SK-MEL-5 (cell line): ENCODE results near the gene SHISA7. TPM values are rescaled to one million over a fixed set of nuclear protein-coding genes. Genes with fewer than 3 reads are reported as not detected.
A peak's percentile ranks its signal among the peaks of the same experiment; 100 is the strongest.
"Not testable (repeated sequence)": the region's sequence is repeated elsewhere in the genome, so short reads cannot be mapped to it uniquely, and the experiment has no call there.

Experiments used
- DNase-seq: peaks from one replicate; pipeline ENCODE4 v3.0.0-alpha.2; 2016; ENCODE audit warnings: low read depth, low spot score
- in situ Hi-C: cut with HindIII; loops from 2 replicates; pipeline ENCODE4 v1.10.0; 2016; ENCODE audit warnings: low sequenced_read_pairs, high pct_unique_total_duplicates, low pct_unique_long_range_greater_than_20kb
- total RNA-seq: library from RNA; depleted of rRNA; stranded (reverse); fragments of >200 nt; shearing (Covaris generic); gene quantifications from 2 replicates; pipeline ENCODE4 v1.2.3, GENCODE V29; 2014

SHISA7 gene
- total RNA-seq, 1 experiment from 2014 or later, result not detected

DNA sequence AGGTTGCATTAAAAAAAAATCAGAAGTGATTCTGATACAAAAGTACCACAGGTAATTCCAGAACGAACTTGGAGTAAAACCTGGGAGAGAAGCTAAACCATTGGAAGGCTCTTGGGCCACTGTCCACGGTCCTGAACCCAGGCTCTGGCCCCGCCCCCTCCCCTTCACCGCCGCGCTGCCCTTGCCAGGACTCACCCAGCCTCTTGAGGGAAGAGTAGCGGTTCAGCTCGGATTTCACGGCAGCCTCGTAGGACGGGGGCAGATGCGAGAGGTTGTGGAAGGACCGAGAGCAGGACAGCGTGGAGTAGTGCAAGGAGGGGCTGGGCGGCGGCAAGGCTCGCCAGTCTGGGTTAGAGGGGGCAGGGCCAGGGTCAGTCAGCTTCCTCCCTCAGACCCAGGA, 5.7 kb downstream of the SHISA7 start:
- DNase-seq, result peak; percentile 70
- in situ Hi-C loops, result no loop called here

DNA sequence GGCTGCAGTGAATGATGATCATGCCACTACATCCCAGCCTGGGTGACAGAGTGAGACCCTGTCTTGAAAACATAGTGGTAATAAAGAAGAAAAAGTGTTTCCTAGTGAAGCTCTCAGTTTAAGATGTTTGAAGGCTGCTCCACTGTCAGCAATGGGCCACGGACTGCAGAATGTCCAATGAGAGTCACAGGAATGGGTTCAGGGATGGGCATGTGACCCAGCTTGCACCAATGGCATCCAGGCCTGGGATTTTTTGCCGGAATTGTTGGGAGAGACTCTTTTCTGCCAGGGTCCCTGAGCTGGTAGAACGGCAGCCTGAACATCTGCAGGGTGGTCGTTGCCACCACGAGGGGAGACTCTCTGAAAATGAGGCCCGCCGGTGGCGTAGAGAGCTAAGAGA, 6.3 kb downstream of the SHISA7 start:
- in situ Hi-C loops, result no loop called here
- no peak for DNase-seq

DNA sequence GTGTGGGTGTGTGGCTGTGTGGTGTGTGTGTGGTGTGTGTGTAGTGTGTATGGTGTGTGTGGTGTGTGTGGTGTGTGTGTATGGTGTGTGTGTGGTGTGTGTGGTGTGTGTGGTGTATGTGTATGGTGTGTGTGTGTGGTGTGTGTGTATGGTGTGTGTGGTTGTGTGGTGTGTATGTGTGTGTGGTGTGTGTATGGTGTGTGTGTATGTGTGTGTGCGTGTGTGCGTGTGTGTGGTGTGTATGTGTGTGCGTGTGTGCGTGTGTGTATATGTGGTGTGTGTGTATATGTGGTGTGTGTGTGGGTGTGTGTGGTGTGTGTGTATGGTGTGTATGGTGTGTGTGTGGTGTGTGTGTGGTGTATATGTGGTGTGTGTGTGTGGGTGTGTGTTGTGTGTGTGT, 8.1 kb downstream of the SHISA7 start:
- in situ Hi-C loops, result no loop called here

DNA sequence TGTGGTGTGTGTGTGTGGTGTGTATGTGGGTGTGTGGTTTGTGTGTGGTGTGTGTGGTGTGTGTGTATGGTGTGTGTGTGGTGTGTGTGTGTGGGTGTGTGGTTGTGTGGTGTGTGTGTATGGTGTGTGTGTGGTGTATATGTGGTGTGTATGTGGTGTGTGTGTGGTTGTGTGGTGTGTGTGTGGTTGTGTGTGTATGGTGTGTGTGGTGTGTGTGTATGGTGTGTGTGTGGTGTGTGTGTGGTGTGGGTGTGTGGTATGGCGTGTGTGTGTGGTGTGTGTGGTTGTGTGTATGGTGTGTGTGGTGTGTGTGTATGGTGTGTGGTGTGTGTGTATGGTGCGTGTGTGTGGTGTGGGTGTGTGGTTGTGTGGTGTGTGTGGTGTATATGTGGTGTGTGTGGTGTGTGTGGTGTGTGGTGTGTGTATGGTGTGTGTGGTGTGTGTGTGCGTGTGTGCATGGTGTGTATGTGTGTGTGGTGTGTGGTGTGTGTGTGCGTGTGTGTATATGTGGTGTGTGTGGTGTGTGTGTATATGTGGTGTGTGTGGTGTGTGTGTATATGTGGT, 8.7 kb downstream of the SHISA7 start:
- in situ Hi-C loops, result no loop called here
- DNase-seq, result no peak

More for the DNA sequence above, 8.1 kb downstream of the SHISA7 start:
- no peak for DNase-seq

DNA sequence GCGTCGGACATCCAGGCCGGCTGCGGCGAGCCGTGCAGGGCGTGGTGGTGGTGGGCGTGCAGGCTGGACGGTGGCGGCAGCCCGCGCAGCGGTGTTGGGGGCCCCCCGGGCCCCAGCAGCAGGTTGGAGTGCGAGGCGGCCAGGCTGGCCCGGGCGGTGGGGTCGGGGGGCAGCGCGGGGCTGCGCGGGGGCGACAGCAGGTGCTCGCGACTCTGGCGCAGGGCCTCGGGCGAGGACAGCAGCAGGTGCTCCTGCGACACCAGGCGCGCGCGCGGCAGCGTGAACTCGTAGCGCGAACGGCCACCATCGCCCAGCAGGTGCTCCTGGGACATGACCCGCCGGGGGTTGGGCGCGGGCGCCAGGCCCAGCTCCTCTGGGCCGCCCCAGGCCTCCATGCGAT, 9.8 kb downstream of the SHISA7 start:
- no peak for DNase-seq
- in situ Hi-C loops, result no loop called here

DNA sequence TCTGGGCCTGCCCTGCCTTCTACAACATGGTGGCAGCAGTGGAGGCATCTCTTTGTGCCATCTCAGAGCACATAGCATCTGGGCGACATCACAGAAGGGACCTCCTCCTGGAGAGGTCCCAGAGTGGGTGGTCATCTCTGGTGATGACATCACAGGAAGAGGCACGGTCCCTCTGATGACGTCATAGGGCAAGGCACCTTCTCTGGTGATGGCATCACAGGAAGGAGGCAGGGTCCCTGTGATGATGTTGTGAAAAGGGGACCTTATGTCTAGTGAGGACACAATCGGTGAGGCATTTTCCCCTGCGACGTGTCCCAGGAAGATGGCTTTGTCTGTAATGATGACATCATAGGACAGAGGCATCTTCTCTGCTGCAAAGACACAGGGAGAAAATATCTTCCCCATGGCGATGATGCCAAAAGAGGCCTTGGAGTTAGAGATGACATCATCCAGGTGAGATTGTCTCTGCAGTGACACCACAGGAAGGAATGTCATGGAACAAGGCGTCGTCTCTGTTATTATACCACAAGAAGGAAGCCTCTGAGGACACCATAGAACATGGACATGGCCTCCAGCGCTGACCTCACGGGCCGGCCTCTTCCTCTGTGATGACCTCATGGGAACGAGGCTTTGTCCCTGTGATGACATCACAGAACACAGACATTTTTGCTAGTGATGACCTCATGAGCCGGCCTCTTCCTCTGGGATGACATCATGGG, 10.7 kb downstream of the SHISA7 start:
- DNase-seq, result no peak
- in situ Hi-C loops, result no loop called here

DNA sequence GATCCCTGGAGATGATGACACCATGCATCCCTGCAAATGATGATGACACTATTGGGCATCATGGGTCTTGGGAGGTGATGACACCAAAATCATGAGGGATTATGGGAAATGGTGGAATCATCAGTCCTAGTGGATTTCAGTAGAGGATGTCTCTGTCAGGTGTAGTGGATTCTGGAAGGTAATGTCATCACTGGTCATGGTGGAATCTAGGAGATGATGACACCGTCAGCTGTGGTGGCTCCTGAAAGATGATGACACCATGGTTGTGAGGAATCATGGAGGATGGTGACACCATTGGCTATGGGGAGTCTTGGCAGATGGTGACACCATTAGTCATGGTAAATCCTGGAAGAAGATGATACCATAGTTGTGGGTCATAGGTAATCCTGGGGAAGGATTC, 11.9 kb downstream of the SHISA7 start:
- in situ Hi-C loops, result no loop called here
- no peak for DNase-seq

DNA sequence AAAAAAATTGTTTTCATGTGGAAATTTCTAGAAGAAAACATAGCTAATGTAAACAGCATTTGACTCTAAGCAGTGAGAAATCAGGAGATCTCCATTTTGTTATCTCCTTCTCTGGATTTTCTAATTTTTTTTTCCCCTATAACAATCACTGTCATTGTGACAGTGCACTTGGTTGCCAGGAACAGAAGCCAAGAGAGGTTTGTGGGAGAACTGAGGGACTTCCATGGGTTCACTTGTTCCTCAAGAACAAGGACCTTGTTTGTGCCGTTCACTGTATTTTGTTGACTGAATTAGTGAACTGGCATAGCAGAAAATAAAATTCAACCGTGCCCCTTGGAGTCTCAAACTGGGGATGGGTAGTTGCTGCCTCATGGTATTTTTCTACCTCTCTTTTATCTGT, 17.1 kb downstream of the SHISA7 start:
- in situ Hi-C loops, result no loop called here
- peak; percentile 92 for DNase-seq

DNA sequence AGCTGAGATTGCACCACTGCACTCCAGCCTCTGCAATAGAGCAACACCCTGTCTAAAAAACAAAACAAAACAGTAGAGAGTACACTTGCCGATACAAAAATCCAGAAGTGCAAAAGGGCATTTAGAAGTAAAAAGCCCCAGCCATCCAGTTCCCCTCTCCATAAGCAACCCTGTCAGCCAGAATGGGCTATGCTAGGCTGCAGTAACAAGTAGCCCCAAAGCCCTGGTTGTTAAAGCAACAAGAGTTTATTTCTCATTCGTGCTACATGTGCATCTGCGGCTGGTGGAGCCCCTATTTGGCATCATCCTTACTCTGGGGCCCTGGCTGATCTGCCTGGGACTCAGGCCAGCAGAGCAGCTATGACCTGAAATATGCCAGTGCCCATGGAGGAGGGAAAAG, 18.6 kb downstream of the SHISA7 start:
- no peak for DNase-seq
- in situ Hi-C loops, result no loop called here

DNA sequence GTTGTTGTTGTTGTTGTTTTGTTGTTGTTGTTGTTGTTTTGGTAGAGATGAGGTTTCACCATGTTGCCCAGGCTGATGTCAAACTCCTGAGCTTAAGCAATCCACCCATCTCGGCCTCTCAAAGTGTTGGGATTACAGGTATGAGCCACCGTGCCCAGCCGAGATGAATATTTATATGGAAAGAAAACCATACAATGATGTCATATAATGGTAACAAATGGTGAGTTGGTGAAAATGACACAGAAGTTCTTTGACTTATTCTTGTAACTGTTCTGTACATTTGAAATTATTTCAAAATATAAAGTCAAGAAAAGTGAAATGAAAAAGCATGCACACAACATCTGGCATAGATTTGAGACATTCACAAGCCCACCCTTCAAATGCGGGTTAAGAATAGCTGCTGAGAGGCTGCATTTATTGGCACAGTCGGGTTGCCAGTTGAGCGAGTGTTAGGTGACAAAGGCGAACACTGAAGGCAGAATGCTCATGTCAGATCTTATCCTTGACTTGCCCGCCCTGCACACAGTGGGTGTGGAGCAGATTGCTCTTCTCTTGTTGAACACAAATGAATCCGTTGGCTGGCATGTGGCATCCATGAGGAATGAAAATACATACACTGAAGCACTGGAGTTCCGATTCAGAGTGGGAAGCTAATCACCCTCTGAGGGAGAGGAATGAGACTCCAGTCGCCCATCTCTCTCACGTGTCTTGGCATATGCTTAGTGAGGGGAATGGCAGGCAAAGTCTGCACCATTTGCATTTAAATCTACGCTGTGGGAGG, 19.7 kb downstream of the SHISA7 start:
- in situ Hi-C loops, result no loop called here
- no peak for DNase-seq

DNA sequence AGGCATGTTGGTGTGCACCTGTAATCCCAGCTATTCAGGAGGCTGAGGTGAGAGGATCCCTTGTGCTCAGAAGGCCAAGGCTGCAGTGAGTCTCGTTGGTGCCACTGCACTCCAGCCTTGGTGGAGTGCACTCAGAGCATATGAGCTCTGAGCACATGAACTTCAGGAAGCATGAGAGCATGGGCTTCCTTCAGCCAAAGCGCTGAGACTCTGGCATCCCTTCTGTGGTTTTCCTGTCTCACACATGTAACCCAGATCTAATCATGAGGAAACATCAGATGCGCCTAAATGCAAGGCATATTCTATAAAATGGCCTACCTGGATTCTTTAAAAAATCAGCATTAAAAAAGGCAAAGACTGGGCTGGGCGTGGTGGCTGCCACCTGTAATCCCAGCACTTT, 21.8 kb downstream of the SHISA7 start:
- DNase-seq, in situ Hi-C loops: not testable (repeated sequence)

DNA sequence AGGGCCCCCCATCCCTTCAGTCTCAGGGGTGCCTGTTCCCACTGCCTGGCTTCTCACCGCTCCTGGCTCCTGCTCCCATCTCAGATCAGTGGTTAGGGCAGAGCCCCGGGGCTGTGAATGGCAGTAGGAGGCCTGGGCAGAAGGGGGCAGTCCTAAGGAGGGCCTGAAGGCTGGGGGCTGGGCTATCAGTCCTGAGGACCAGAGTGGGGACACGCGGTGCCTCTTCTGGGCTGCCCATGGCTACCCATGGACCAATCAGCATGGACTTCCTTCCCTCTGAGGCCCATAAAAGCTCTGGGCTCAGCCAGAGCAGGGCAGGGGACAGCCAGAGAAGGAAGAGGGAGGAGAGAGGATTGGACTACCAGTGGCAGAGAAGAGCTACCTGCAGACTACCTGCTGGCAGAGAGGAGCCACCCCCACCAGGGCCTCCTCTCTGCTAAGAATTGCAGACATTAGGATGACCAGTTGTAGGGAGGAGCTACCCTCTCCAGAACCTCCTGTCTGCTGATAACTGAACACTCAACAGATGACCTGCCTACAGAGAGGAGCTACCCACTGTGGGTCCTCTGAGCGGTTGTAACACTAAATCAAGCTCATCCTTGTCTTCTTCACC, 23.4 kb downstream of the SHISA7 start:
- in situ Hi-C loops, result no loop called here

DNA sequence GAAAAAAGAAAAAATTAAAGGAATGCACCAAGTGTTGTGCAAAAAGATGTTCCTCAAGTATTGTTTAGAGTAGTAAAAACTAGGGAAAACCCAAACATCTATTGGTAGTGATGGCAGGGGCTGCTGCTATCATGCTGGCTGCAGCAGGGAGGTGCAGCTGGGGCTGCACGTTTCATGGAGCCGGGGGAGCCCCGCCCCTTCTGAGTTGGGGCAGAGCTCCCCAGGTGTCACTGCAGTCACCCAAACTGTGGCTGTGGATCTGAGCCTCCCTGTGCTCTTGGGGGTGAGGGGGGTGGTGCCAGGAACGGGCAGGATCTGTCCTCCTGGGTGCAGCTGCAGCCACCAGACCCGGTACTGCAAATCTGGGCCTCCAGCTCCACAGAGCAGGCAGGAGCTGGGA, 24.0 kb downstream of the SHISA7 start:
- DNase-seq, result no peak
- in situ Hi-C loops, result no loop called here

More for the DNA sequence above, 23.4 kb downstream of the SHISA7 start:
- DNase-seq, result no peak

DNA sequence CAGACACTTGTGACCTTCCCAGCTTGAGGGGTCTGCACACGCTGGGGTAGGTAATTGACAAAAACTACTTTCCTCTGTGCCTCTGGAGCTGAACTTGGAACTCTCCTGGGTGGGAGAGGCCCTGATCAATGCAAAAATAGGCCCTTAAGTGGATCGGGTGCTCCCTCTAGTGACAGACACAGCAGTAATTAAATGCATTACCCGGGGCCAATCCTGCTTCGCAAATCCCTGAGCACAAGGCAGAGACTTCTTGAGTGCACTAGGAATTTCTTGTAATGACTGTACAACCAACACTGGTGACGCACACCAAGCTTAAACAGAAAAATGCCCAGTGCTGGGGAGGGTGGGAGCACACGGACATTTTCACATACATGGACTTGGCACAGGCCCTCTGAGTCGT, 24.9 kb downstream of the SHISA7 start:
- DNase-seq, result peak; percentile 88
- in situ Hi-C loops, result no loop called here

DNA sequence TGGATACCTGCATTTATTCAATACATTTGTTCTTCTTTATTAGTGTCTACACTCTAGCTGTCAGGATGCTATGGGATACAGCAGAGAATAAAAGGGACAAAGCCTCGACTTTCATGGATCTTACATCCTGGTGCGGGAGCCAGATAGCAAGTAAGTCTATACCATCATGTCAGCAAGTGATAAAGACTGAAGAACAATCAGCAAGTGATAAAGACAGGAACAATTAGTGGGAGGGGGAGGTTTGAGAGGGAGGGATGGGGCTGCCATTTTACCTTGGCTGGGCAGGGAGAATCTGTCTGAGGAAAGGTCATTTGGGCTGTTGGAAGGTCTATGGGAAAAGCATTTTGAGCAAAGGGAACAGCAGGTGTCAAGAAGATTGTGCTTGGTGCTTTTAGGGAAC, 32.9 kb downstream of the SHISA7 start:
- no peak for DNase-seq
- in situ Hi-C loops, result no loop called here

DNA sequence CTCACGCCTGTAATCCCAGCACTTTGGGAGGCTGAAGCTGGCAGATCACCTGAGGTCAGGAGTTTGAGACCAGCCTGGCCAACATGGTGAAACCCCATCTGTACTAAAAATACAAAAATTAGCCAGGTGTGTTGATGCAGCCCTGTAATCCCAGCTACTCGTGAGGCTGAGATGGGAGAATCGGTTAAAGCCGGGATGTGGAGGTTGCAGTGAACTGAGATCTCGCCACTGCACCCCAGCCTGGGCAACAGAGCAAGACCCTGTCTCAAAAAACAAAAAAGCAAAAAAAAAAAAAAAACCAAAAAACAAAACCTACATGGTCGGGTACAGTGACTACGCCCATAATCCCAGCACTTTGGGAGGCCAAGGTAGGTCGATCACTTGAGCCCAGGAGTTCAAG, 33.9 kb downstream of the SHISA7 start:
- DNase-seq, in situ Hi-C loops: not testable (repeated sequence)

DNA sequence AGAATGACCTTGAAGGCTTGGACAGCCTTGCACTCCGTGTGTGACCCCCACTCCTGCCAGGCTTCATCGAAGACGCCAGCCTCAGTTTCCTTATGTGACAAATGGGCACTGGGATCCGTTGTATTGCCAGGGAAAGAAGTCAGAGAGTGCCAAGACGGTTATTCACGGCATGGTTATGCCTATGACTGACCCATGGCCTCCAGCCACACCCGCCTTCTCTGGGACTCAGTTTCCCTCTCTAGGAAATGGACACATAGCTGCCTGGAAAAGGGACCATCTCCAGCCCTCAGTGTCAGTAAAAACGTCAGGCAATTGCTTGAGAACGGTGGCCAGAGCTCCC, 34.6 kb downstream of the SHISA7 start:
- no peak for DNase-seq
- in situ Hi-C loops, result no loop called here

DNA sequence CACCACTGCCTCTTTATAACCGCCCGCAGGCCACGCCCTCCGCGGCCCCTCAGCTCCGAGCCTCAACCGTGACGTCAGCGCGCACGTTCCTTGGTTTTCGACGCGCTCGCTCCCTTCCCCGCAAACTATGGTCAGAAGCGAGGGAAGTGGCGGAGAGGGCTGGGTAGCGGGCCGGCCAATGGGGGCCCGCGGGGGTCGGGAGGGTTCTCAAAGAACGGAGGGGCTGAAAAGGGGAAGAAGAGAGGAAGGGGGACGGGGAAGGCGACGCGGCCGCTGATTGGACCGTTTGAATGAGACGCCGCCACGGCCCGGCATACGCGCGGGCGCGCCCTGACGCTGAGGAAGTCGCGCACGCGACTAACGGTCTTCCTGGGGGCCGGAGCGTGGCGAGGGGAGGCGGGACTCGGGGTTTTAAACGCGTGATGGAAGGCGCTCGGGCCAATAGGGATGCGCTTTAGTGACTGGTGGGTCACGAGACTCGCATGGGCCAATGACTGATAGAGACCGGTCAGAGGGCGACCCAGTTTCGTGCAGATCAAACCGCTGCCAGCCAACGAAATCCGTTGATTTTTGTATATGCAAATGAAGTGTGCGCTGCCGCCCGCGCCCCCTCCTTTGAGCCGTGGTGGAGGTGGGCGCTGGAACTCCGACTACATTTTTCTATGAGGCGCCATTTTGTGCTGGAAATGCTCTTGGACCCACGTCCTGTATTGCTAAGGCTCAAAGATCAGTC, 35.1 kb downstream of the SHISA7 start:
- peak; percentile 99 for DNase-seq
- in situ Hi-C loops, result no loop called here
